ENCODE data around the gene REG3A. TPM values are rescaled to one million over a fixed set of nuclear protein-coding genes. Genes with fewer than 3 reads are reported as not detected.

Gene REG3A
- total and polyA plus RNA-seq, 2 experiments from 2014 or later: 0.30 to 0.70 TPM

GRCh38 chr2:79180092-79180491, 20.5 kb upstream of the REG3A start:
- Histone ChIP-seq H3K27me3 (no peaks in the 10 kb centered on the region), H3K4me3 (no peak overlapping the region), H3K4me1 (ENCODE audit: low read depth) (no peaks in the 10 kb centered on the region), H3K27ac (no peak overlapping the region), H3K9me3 (ENCODE audit: low read depth) (no peaks in the 10 kb centered on the region), H3K36me3 (no peaks in the 10 kb centered on the region)
- TF ChIP-seq CTCF (IDR thresholded peaks at IDR 0.05; ENCODE audit: low read depth, low read length): no peak
- no peak for DNase-seq (ENCODE audit: low read depth in 1 of 2, low spot score in 1 of 2)

- Histone ChIP-seq H3K27ac (no peak overlapping the region), H3K27me3 (no peaks in the 10 kb centered on the region), H3K4me1 (ENCODE audit: low read depth) (no peaks in the 10 kb centered on the region), H3K4me3 (no peak overlapping the region), H3K36me3 (no peaks in the 10 kb centered on the region), H3K9me3 (ENCODE audit: low read depth) (no peaks in the 10 kb centered on the region)
- no peak for DNase-seq (ENCODE audit: low read depth in 1 of 2, low spot score in 1 of 2)
- TF ChIP-seq CTCF (IDR thresholded peaks at IDR 0.05; ENCODE audit: low read depth, low read length): no peak
These were observed 19.5 kb upstream of the REG3A start for GRCh38 chr2:79179036-79179435.

GRCh38 chr2:79178076-79178674, 18.6 kb upstream of the REG3A start:
- Histone ChIP-seq H3K4me3 (no peak overlapping the region), H3K36me3 (no peaks in the 10 kb centered on the region), H3K27me3 (no peaks in the 10 kb centered on the region), H3K9me3 (ENCODE audit: low read depth) (peaks cover 2% of the 10 kb centered on the region), H3K4me1 (ENCODE audit: low read depth) (no peaks in the 10 kb centered on the region), H3K27ac (no peak overlapping the region)
- no peak for DNase-seq (ENCODE audit: low read depth in 1 of 2, low spot score in 1 of 2)
- TF ChIP-seq CTCF (IDR thresholded peaks at IDR 0.05; ENCODE audit: low read depth, low read length): no peak

GRCh38 chr2:79171348-79171958, 11.9 kb upstream of the REG3A start:
- Histone ChIP-seq H3K4me3 (no peak overlapping the region), H3K27ac (no peak overlapping the region), H3K9me3 (ENCODE audit: low read depth) (peaks cover 2% of the 10 kb centered on the region), H3K36me3 (no peaks in the 10 kb centered on the region), H3K27me3 (no peaks in the 10 kb centered on the region), H3K4me1 (ENCODE audit: low read depth) (no peaks in the 10 kb centered on the region)
- DNase-seq (ENCODE audit: low read depth in 1 of 2, low spot score in 1 of 2): no peak
- no peak for TF ChIP-seq CTCF (IDR thresholded peaks at IDR 0.05; ENCODE audit: low read depth, low read length)

GRCh38 chr2:79162801-79163200, 3.2 kb upstream of the REG3A start:
- no peak overlapping the region for H3K4me3 ChIP-seq
- TF ChIP-seq CTCF (IDR thresholded peaks at IDR 0.05; ENCODE audit: low read depth, low read length): no peak
- H3K27me3 ChIP-seq: no peaks in the 10 kb centered on the region
- H3K4me1 ChIP-seq (ENCODE audit: low read depth): peaks cover 15% of the 10 kb centered on the region
- no peak for DNase-seq (ENCODE audit: low read depth in 1 of 2, low spot score in 1 of 2)
- H3K27ac ChIP-seq: no peak overlapping the region
- no peaks in the 10 kb centered on the region for H3K9me3 ChIP-seq (ENCODE audit: low read depth)
- H3K36me3 ChIP-seq: no peaks in the 10 kb centered on the region

Data from cardiac muscle cell (in vitro differentiated cells and primary cell).